ENCODE results near the gene TLR6. TPM values are rescaled to one million over a fixed set of nuclear protein-coding genes. Genes with fewer than 3 reads are reported as not detected.

TLR6 gene
- polyA plus RNA-seq, 1 experiment: 3.7 TPM

DNA sequence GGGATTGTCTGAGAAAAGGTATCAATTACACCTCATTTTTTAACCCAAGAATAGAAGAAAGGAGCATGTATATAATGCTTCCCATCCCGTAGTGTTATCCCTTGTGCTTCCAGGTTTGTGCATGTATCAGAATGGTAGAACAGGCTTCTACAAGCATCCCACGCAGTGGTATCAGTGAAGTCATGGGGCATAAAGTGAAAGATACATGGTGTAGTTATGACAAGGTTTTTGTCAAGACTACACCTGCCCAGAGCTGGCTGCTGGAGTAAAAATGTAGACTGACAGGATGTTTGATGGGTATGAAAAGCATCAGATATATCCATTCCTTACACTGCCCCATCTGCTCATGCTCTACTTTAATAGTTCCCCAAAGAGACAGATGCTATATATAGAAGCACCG, 61.5 kb downstream of the TLR6 start:
- Histone ChIP-seq H3K27ac (ENCODE audit: low read depth, low read length) (no peak overlapping the region), H3K4me3 (ENCODE audit: low read depth, low read length) (no peak overlapping the region), H3K27me3 (ENCODE audit: control insufficient read depth, insufficient read depth, low read length) (peaks cover 2% of the 10 kb centered on the region), H3K9me3 (ENCODE audit: control insufficient read depth, insufficient read depth, low read length) (no peaks in the 10 kb centered on the region)
- ChIA-PET POLR2A (no interaction called here), CTCF (interaction anchor here (0.8 to 5.7 kb wide), 3 partner anchors 10 to 12 kb away, joined by 3 to 29 read pairs (median 20); partner anchors contain the start of genes TLR1 and TLR10)
- DNase-seq (ENCODE audit: low read depth, low spot score): no peak
- no peak for TF ChIP-seq CTCF (IDR thresholded peaks at IDR 0.05; ENCODE audit: low read depth, low read length)

GRCh38 chr4:38794051-38794450, 62.6 kb downstream of the TLR6 start:
- Histone ChIP-seq H3K27me3 (ENCODE audit: control insufficient read depth, insufficient read depth, low read length) (peaks cover 2% of the 10 kb centered on the region), H3K9me3 (ENCODE audit: control insufficient read depth, insufficient read depth, low read length) (no peaks in the 10 kb centered on the region), H3K27ac (ENCODE audit: low read depth, low read length) (no peak overlapping the region), H3K4me3 (ENCODE audit: low read depth, low read length) (no peak overlapping the region)
- no peak for TF ChIP-seq CTCF (IDR thresholded peaks at IDR 0.05; ENCODE audit: low read depth, low read length)
- ChIA-PET POLR2A (no interaction called here), CTCF (interaction anchor here (2.7 to 5.7 kb wide), 2 partner anchors 11 kb away, joined by 20 to 29 read pairs; partner anchors contain the start of genes TLR1 and TLR10)
- no peak for DNase-seq (ENCODE audit: low read depth, low spot score)

GRCh38 chr4:38791010-38791409, 65.6 kb downstream of the TLR6 start:
- no peak overlapping the region for H3K4me3 ChIP-seq (ENCODE audit: low read depth, low read length)
- no peak for DNase-seq (ENCODE audit: low read depth, low spot score)
- no peak for TF ChIP-seq CTCF (IDR thresholded peaks at IDR 0.05; ENCODE audit: low read depth, low read length)
- ChIA-PET POLR2A (no interaction called here), CTCF (interaction anchor here (0.9 to 3.1 kb wide), 4 partner anchors 8 to 32 kb away, joined by 3 to 13 read pairs (median 6); partner anchors contain the start of genes TLR1 and TLR10)
- no peaks in the 10 kb centered on the region for H3K9me3 ChIP-seq (ENCODE audit: control insufficient read depth, insufficient read depth, low read length)
- no peak overlapping the region for H3K27ac ChIP-seq (ENCODE audit: low read depth, low read length)
- peaks cover 2% of the 10 kb centered on the region for H3K27me3 ChIP-seq (ENCODE audit: control insufficient read depth, insufficient read depth, low read length)

- DNase-seq (ENCODE audit: low read depth, low spot score): no peak
- Histone ChIP-seq H3K27me3 (ENCODE audit: control insufficient read depth, insufficient read depth, low read length) (peaks cover 2% of the 10 kb centered on the region), H3K27ac (ENCODE audit: low read depth, low read length) (no peak overlapping the region), H3K9me3 (ENCODE audit: control insufficient read depth, insufficient read depth, low read length) (no peaks in the 10 kb centered on the region), H3K4me3 (ENCODE audit: low read depth, low read length) (no peak overlapping the region)
- TF ChIP-seq CTCF (IDR thresholded peaks at IDR 0.05; ENCODE audit: low read depth, low read length): no peak
- ChIA-PET CTCF (no interaction called here), POLR2A (no interaction called here)
Observed at GRCh38 chr4:38788317-38788716, 68.3 kb downstream of the TLR6 start.

DNA sequence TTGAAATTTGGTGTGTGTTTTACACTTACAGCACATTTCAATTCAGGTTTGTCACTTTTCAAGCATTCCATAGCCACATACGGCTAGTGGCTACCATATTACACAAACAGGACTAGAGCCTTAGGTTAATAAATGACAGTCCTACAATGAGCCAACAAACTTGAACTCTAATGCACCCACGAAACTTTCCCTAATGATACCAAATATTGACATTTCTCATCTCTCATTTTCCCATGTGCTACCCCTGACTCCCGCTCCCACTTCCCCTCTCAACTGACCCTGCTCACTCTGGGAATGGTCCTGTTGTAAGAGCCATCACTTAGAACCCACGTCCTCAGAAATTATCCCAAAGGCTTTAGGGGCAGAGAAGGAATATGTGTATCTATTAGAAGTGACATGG, 68.9 kb downstream of the TLR6 start:
- CTCF ChIA-PET: no interaction called here
- DNase-seq (ENCODE audit: low read depth, low spot score): no peak
- POLR2A ChIA-PET: no interaction called here
- no peak overlapping the region for H3K27ac ChIP-seq (ENCODE audit: low read depth, low read length)
- no peak overlapping the region for H3K4me3 ChIP-seq (ENCODE audit: low read depth, low read length)
- H3K9me3 ChIP-seq (ENCODE audit: control insufficient read depth, insufficient read depth, low read length): no peaks in the 10 kb centered on the region
- peaks cover 2% of the 10 kb centered on the region for H3K27me3 ChIP-seq (ENCODE audit: control insufficient read depth, insufficient read depth, low read length)
- TF ChIP-seq CTCF (IDR thresholded peaks at IDR 0.05; ENCODE audit: low read depth, low read length): no peak
